Tibial nerve (tissue), 4 donors: ENCODE data around the gene CFAP46. TPM values are rescaled to one million over a fixed set of nuclear protein-coding genes. Genes with fewer than 3 reads are reported as not detected.

Experiments used
- DNase-seq, 2 donors: peaks; one replicate each; pipeline ENCODE4 v3.0.0-alpha.2; 2019; ENCODE audit warnings: low spot score in 2 of 2
- H3K27ac ChIP-seq, 4 donors: fragments of 200-600 bp; sonication (generic) in 3 of 4; one replicate each; pipeline ENCODE4 v1.5.1; 2017 to 2019; ENCODE audit warnings: mild to moderate bottlenecking in 1 of 4
- H3K27me3 ChIP-seq, 2 donors: fragments of 200-600 bp; sonication (generic) in 1 of 2; one replicate each; pipeline versions ENCODE4 v1.5.1 to v1.6.0; 2017 to 2019
- H3K36me3 ChIP-seq, 3 donors: fragments of 200-600 bp; sonication (generic); one replicate each; pipeline ENCODE4 v1.5.1; 2018 to 2019
- H3K4me1 ChIP-seq, 4 donors: fragments of 200-600 bp; sonication (generic) in 3 of 4; one replicate each; pipeline ENCODE4 v1.5.1; 2017 to 2019
- H3K4me3 ChIP-seq, 4 donors: fragments of 200-600 bp; sonication (generic) in 3 of 4; one replicate each; pipeline ENCODE4 v1.5.1; 2017 to 2019; ENCODE audit warnings: mild to moderate bottlenecking in 1 of 4, moderate library complexity in 1 of 4
- H3K9me3 ChIP-seq, 4 donors: fragments of 200-600 bp; sonication (generic) in 3 of 4; one replicate each; pipeline ENCODE4 v1.5.1; 2017 to 2019
- CTCF ChIP-seq, 5 experiments: fragments of 200-600 bp in 3 of 5; fragments of 450-650 bp in 2 of 5; sonication (generic) in 3 of 5; IDR thresholded peaks; one replicate each; pipeline ENCODE4 v1.5.1; 2016 to 2019; ENCODE audit warnings: antibody characterized with exemption in 5 of 5, mild to moderate bottlenecking in 3 of 5, moderate library complexity in 2 of 5
- EP300 ChIP-seq, 2 donors: sonication (generic); formaldehyde crosslinking; IDR thresholded peaks; one replicate each; pipeline ENCODE4 v1.6.1; 2017; ENCODE audit warnings: antibody characterized with exemption in 2 of 2, mild to moderate bottlenecking in 1 of 2
- POLR2A ChIP-seq, 2 donors: fragments of 450-650 bp; IDR thresholded peaks; one replicate each; pipeline ENCODE4 v1.6.1; 2017; ENCODE audit warnings: antibody characterized with exemption in 2 of 2, mild to moderate bottlenecking in 2 of 2, moderate library complexity in 2 of 2
- WGBS, 2 donors: methylation state at CpG; one replicate each; pipeline ENCODE4 v1.1.5; 2018; 5-methylcytosine and 5-hydroxymethylcytosine counted together
- total RNA-seq, 4 donors: library from RNA; depleted of rRNA; stranded (reverse); fragments of >200 nt; gene quantifications; one replicate each; pipeline ENCODE4 v1.1.0, GENCODE V29; 2016

Gene CFAP46
- total RNA-seq, 4 donors from 2014 or later = 0.90 to 1.4 TPM; not detected in 2

DNA sequence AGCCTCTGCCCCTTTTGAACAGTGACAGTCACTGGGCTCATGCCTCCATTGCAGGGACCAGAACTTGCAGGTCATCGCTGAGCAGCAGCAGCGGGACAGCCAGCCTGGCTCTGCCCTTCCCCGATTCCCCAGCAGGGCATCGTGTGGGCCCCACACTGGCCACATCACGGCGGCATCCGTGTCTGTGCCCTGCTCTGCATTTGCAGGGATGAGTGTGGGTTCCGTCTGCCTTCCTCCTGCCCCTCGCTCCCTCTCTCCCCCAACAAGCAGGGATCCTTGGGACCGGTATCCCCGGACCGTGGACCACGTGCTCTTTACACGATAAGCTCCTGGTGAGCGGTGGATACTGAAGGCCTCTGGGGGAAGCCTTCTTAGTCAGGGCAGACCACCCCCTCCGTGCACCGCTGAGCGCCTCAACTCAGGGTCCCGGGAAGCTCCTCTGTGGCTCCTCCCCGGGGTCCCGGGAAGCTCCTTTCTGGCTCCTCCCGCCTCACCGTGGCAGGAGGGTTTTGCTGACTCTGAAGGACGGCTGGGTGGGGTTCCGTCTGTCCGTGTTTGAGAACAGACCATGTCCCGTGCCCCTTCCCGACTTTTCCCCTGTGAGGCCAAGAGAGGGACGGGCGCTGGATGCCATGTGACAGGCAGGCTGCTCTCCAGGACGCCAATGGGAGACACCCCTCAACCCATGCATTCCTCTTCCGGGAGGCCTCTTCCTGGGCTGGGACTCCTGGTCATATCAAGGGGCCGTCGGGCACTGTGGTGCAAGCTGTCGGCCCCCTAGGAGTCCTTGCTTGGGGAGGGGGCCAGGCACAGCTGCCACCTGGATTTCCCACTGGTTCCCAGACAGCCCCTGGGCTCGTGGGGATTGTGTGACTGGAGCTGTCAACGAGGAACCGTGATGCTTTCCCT is 132.9 kb downstream of the CFAP46 start:
- no peak overlapping the region for H3K27ac ChIP-seq
- H3K27me3 ChIP-seq = peaks cover 0 to 25% of the 10 kb centered on the region in 2 donors
- no peaks in the 10 kb centered on the region for H3K4me1 ChIP-seq
- DNase-seq = no peak
- H3K4me3 ChIP-seq = no peak overlapping the region
- WGBS, 2 donors = 82% methylated on average over 34 to 38 of the region's 38 CpGs
- H3K9me3 ChIP-seq = no peaks in the 10 kb centered on the region
- TF ChIP-seq EP300 (IDR thresholded peaks at IDR 0.05) = no peak
- TF ChIP-seq POLR2A (IDR thresholded peaks at IDR 0.05) = no peak
- no peak for TF ChIP-seq CTCF (IDR thresholded peaks at IDR 0.05)
- H3K36me3 ChIP-seq = no peaks in the 10 kb centered on the region

DNA sequence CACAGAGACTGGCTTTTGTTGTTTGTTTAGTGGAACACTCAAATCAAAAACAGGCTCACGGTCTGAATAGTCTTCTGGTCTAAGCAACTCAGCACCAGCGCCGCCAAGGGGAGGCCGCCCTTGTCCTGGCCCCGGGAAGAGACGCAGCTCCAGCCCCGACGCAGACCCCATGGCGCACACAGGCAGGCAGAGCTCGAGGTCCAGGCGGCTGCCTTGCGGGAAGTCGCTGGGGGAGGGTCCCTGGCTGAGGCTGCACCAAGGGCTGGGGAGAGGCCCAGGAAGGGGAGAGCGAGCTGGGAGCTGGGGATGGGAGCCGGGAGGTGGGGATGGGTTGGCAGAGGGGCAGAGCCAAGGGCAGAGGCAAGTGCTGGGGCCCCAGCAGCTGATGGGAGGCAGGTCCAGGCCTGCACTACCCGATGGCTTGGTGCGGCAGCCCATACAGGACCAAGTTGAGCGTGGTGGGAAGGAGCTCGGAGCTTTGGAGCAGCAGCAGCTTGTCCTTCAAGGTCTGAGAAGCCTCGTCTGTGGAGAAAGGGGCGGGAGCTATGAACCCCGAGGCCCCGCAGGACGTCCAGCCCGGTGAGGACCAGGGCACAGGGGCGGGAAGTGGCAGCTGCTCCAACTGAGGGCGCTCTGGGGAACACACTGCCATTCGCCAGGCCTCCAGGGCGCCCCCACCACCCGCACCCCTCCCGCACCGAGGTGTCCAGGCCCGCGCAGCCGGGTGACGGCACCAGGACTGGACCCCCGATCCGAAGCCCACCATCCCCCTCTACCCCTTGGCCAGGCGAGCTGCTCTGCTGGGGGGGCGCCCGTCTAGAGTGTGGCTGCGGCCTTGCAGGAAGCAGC is 133.8 kb downstream of the CFAP46 start:
- DNase-seq = no peak
- H3K27me3 ChIP-seq = peaks cover 0 to 27% of the 10 kb centered on the region in 2 donors
- 48 to 67% methylated on average over 24 to 42 of the region's 42 CpGs for WGBS, 2 donors

DNA sequence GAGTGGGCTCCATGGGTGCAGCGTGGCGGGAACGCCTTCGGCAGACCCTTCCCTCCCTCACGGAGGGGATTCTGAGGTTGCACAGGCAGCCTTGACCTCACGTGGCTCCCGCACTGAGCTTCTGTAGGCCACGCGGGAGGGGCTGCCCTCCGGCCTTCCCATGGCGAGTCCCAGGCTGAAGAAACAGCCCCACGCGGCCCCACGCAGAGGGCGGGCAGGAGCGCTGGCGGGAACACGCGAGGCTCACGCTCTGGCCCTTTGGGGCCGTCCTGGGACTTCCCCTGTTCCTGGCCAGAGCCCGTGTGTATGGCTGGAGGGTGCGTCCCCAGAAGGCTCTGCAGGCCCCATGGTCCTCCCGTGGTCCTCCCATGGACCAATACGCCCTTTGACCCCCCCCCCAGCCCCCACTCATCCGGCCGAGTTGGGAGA is 134.7 kb downstream of the CFAP46 start:
- H3K9me3 ChIP-seq = no peaks in the 10 kb centered on the region
- H3K4me1 ChIP-seq = no peaks in the 10 kb centered on the region
- 88 to 93% methylated on average over 19 to 26 of the region's 27 CpGs for WGBS, 2 donors
- H3K27ac ChIP-seq = no peak overlapping the region
- no peak for TF ChIP-seq POLR2A (IDR thresholded peaks at IDR 0.05)
- TF ChIP-seq EP300 (IDR thresholded peaks at IDR 0.05) = no peak
- no peak for TF ChIP-seq CTCF (IDR thresholded peaks at IDR 0.05)
- H3K36me3 ChIP-seq = no peaks in the 10 kb centered on the region
- H3K27me3 ChIP-seq = peaks cover 0 to 28% of the 10 kb centered on the region in 2 donors
- no peak for DNase-seq
- H3K4me3 ChIP-seq = no peak overlapping the region

More for the DNA sequence above, 133.8 kb downstream of the CFAP46 start:
- Histone ChIP-seq H3K27ac (no peak overlapping the region), H3K4me1 (no peaks in the 10 kb centered on the region), H3K9me3 (no peaks in the 10 kb centered on the region), H3K36me3 (no peaks in the 10 kb centered on the region), H3K4me3 (no peak overlapping the region)
- TF ChIP-seq CTCF (IDR thresholded peaks at IDR 0.05) (no peak), EP300 (IDR thresholded peaks at IDR 0.05) (no peak), POLR2A (IDR thresholded peaks at IDR 0.05) (no peak)

- no peak overlapping the region for H3K4me3 ChIP-seq
- DNase-seq = no peak
- no peak overlapping the region for H3K27ac ChIP-seq
- H3K4me1 ChIP-seq = no peaks in the 10 kb centered on the region
- peaks cover 0 to 6% (median 1%) of the 10 kb centered on the region in 4 donors for H3K9me3 ChIP-seq
- TF ChIP-seq POLR2A (IDR thresholded peaks at IDR 0.05) (no peak), EP300 (IDR thresholded peaks at IDR 0.05) (no peak), CTCF (IDR thresholded peaks at IDR 0.05) (no peak)
- peaks cover 0 to 28% of the 10 kb centered on the region in 2 donors for H3K27me3 ChIP-seq
- 80 to 81% methylated on average over 24 of the region's 25 CpGs for WGBS, 2 donors
- H3K36me3 ChIP-seq = no peaks in the 10 kb centered on the region
Observed at GRCh38 chr10:132806561-132807003, 135.8 kb downstream of the CFAP46 start.
